GM12873 (cell line): ENCODE measurements around the gene SLC22A16.

Source experiments
- CTCF ChIP-seq: IDR thresholded peaks from 2 replicates; pipeline ENCODE4 v1.5.1; 2012; ENCODE audit warnings: low read depth, mild to moderate bottlenecking, moderate library complexity, low read length, control low read depth; ENCODE audit not compliant: insufficient read depth; ENCODE audit errors: missing control alignments

The SLC22A16 gene

DNA sequence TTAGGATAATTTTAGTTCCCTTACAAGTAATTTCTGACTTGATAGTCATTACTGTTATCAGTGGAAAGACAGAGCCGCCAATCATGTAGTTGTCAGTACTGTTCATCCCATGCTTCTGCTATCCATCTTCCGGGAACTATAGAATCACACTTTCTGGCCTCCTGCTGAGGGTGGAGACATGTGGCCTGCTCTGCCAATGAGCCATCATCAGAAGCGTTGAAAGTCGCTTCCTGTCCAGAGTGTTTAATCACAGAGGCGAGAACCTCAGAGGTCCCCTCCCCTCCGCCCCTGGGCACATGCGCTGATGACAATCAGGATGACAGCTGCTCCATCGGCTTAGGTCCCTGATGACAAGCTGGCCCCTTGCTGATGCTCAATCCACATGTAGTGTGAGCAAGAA, 64.1 kb downstream of the SLC22A16 start:
- no peak for TF ChIP-seq CTCF

GRCh38 chr6:110410511-110410910, 65.9 kb downstream of the SLC22A16 start:
- no peak for TF ChIP-seq CTCF

DNA sequence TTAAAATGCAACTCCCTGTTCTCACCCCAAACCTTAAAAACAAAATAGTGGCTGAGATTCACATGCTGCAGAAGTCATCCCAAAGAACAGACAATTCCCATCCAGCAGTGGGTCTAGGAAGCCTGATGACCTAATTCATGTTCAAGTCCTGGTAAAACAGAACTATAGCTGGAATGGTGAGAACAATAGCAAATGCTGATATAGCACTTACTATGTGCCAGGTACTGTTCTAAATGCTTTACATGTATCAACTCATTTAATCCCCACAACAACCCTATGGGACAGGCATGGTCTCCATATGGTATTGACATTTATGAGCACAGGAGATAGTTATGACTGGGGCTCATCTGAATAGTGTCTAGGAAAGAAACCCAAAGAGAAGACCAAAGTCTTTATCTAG, 66.6 kb downstream of the SLC22A16 start:
- TF ChIP-seq CTCF: no peak

DNA sequence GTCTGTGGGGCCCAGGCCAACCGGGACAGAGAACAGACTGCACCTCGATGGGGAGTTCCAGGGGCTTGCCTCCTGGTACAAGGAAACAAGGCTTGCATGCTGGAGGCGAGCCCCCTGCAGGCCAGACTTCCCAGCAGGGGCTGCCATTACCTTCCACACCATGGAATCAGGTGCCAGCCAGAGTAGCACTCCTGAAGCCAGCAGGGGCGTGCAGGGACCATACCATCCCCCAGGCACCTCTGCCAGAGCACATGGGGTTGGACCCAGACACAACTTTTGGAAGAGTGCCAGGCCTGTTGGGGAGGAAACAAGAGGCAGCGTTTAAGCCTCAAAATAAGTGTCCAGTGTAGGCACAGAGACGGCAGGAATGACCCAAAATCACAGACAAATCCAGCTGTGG, 67.5 kb downstream of the SLC22A16 start:
- TF ChIP-seq CTCF: no peak

DNA sequence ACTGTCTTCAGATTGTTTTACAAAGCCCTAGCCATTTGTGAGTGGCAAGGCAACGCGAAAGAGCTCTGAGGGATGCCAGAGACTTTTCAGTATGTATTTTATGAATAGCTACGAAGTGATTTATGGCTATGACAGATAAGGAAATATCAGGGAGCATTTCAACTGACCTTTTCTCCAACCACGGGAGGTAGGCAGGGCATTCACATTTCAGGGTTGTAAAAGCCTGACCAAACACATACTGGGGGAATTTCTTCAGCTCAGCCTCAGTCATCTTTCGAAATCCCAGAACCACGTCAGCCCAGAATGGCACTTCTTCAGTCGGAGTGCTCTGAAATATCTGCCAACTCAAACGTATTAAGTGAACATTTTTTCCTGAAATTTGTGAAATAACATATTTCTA, 71.8 kb downstream of the SLC22A16 start:
- no peak for TF ChIP-seq CTCF

- TF ChIP-seq CTCF: no peak
Observed at GRCh38 chr6:110401585-110402176, 74.7 kb downstream of the SLC22A16 start.

DNA sequence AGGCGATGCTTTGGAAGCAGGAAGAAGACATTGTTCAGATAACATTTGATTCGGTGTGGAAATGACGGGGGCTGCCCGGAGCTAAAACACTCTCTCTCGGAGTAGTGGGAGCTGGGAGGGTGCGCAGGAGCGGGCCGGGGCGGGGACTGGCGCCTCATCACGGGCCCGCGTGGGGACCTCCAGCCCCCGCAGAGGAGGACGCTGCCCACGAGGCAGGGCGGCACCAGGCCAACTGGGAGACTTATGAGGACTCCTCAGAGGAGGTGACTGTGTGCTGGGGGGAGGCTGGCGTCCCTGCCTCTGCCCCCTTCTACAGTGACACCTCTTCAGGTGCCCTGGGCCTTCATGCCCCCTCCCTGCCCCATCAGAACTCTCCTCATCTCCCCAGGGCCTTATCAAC, 76.2 kb downstream of the SLC22A16 start:
- TF ChIP-seq CTCF: no peak
